ENCODE measurements around the gene HSD11B1L.

The HSD11B1L gene

GRCh38 chr19:5654931-5655330 lies 25.9 kb upstream of the HSD11B1L start:
- H3K27me3 Mint-ChIP-seq, result no peaks in the 10 kb centered on the region
- H3K36me3 Mint-ChIP-seq, result peaks cover 70% of the 10 kb centered on the region
- ATAC-seq, result no peak
- no peak overlapping the region for H3K27ac Mint-ChIP-seq
- H3K9me3 Mint-ChIP-seq, result no peaks in the 10 kb centered on the region
- no peak overlapping the region for H3K4me3 Mint-ChIP-seq
- H3K4me1 Mint-ChIP-seq, result no peaks in the 10 kb centered on the region

DNA sequence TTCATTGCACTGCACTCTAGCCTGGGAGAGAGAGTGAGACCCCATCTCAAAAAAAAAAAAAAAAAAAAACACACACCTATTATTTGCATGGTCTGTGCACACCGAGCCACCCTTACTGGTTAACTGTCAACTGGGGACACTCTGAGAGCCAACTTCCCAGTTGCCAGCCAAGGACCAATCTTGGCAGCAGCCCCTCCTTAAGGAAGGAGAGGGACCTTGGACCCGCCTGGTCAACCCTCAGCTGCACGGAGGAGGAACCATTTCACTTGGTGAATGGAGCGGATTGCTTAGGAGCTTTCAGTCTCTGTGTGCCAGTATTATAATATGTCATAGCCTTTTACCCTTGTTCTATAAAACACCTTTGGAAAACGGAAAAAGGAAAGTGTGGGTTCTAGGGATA lies 25.4 kb upstream of the HSD11B1L start:
- H3K27me3 Mint-ChIP-seq, result no peaks in the 10 kb centered on the region
- no peaks in the 10 kb centered on the region for H3K4me1 Mint-ChIP-seq
- no peak overlapping the region for H3K27ac Mint-ChIP-seq
- peaks cover 66% of the 10 kb centered on the region for H3K36me3 Mint-ChIP-seq
- no peak for ATAC-seq
- no peak overlapping the region for H3K4me3 Mint-ChIP-seq
- H3K9me3 Mint-ChIP-seq, result no peaks in the 10 kb centered on the region

DNA sequence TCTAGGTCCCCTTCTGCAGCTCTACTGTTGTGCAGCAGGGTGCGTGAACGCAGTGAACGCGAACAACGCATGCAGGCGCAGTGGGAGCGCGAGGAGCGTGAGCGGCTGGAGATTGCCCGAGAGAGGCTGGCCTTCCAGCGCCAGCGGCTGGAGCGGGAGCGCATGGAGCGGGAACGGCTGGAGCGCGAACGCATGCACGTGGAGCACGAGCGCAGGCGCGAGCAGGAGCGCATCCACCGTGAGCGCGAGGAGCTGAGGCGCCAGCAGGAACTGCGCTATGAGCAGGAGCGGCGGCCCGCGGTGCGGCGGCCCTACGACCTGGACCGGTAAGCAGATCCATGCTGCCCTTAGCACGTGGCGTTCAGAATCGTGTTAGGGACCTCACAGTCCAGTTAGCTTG lies 19.3 kb upstream of the HSD11B1L start:
- H3K4me3 Mint-ChIP-seq, result no peak overlapping the region
- H3K9me3 Mint-ChIP-seq, result no peaks in the 10 kb centered on the region
- no peak overlapping the region for H3K27ac Mint-ChIP-seq
- H3K4me1 Mint-ChIP-seq, result no peaks in the 10 kb centered on the region
- ATAC-seq, result no peak
- peaks cover 58% of the 10 kb centered on the region for H3K36me3 Mint-ChIP-seq
- H3K27me3 Mint-ChIP-seq, result no peaks in the 10 kb centered on the region

DNA sequence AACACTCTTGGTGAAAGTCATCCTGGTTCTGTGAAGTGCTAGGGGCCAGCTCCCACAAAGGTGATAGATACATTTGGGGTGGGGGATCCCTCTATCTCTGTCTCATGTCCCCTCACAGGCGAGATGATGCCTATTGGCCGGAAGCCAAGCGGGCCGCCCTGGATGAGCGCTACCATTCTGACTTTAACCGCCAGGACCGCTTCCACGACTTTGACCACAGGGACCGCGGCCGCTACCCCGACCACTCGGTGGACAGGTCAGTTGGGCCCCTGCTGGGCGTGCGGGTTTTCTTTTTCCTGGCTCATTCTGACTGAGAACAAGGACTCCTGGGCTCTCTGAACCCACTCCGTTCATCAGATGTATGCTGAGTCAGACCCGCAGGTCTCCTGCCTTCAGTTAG lies 16.9 kb upstream of the HSD11B1L start:
- ATAC-seq, result no peak
- H3K9me3 Mint-ChIP-seq, result no peaks in the 10 kb centered on the region
- H3K27me3 Mint-ChIP-seq, result no peaks in the 10 kb centered on the region
- no peak overlapping the region for H3K4me3 Mint-ChIP-seq
- H3K27ac Mint-ChIP-seq, result no peak overlapping the region
- peaks cover 65% of the 10 kb centered on the region for H3K36me3 Mint-ChIP-seq
- peaks cover 7% of the 10 kb centered on the region for H3K4me1 Mint-ChIP-seq

- Mint-ChIP-seq H3K4me3 (no peak overlapping the region), H3K27ac (peak overlapping the region; percentile 67), H3K36me3 (peaks cover 69% of the 10 kb centered on the region), H3K27me3 (no peaks in the 10 kb centered on the region), H3K9me3 (no peaks in the 10 kb centered on the region), H3K4me1 (peaks cover 7% of the 10 kb centered on the region)
- ATAC-seq, result no peak
Observed at GRCh38 chr19:5664515-5664914, 16.3 kb upstream of the HSD11B1L start.

DNA sequence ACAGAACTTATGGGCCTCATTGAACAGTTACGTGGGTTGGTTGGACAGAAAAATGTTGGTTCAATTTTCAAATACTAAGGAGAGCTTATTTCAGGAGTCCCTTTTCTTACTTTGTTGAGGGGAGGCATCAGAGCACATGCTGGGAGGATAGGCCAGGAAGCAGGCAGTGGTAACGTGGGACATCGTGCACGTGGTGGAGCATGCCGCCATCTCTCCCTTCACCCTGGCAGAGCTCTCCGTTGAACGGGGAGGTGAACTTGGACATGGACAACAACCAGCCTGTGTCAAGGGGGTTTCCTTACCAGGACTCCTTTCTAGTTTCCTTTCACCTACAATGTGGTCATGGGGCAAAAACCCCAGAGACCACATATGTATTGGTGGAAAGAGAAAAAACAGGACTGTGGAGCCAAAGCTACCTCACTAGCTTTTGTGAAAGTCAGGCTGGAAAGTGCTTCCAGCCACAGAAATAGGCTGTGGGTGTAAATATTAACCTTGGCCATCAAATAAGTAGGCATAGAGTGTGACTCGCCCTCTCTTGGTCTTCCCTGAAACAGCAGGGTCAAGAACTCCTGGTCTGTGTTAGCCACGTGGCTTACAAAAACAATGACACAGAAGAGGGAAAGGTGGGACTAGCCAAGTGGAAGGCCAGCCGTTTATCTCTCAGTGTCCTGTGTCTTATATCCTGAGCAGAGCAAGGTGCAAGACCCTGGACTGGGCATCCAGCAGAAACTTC lies 14.9 kb upstream of the HSD11B1L start:
- peak; percentile 44 for ATAC-seq
- Mint-ChIP-seq H3K4me3 (no peak overlapping the region), H3K4me1 (peaks cover 7% of the 10 kb centered on the region), H3K27me3 (no peaks in the 10 kb centered on the region), H3K9me3 (no peaks in the 10 kb centered on the region), H3K36me3 (peaks cover 70% of the 10 kb centered on the region), H3K27ac (peak overlapping the region; percentile 67)

DNA sequence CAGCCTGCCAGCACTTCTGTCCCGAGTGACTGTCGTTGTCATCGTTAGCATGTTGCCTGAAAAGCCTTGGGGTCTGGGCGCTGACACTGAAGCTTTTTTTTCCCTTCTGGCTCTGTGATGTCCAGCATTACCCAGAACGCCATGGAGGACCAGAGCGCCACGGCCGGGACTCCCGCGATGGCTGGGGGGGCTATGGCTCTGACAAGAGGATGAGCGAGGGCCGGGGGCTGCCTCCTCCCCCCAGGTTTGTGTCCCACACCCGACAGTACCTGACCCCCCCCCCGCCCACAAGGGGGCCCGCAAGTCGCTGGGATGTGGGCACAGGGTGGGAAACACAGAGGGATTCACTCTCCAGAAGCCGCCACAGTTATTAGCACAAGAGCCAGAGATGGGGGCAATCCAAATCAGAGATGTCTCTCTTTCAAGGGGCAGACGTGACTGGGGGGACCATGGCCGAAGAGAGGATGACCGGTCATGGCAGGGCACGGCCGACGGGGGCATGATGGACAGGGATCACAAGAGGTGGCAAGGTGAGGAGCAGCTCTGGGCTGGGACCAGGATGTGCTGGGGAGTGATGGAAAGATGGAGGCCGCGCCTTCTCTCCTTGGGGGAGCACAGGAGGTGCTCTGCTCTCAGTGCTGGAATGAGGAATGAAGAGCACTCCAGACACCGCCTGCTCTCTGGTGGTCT lies 13.8 kb upstream of the HSD11B1L start:
- ATAC-seq, result no peak

GRCh38 chr19:5667751-5668271 lies 13.0 kb upstream of the HSD11B1L start:
- no peaks in the 10 kb centered on the region for H3K9me3 Mint-ChIP-seq

More for the DNA sequence above, 13.8 kb upstream of the HSD11B1L start:
- Mint-ChIP-seq H3K4me3 (no peak overlapping the region), H3K36me3 (peaks cover 63% of the 10 kb centered on the region), H3K9me3 (no peaks in the 10 kb centered on the region), H3K4me1 (peaks cover 7% of the 10 kb centered on the region), H3K27me3 (no peaks in the 10 kb centered on the region), H3K27ac (no peak overlapping the region)

GRCh38 chr19:5669212-5669611 lies 11.6 kb upstream of the HSD11B1L start:
- Mint-ChIP-seq H3K4me1 (peaks cover 7% of the 10 kb centered on the region), H3K27ac (no peak overlapping the region), H3K36me3 (peaks cover 72% of the 10 kb centered on the region), H3K27me3 (no peaks in the 10 kb centered on the region), H3K9me3 (peaks cover 6% of the 10 kb centered on the region), H3K4me3 (no peak overlapping the region)
- no peak for ATAC-seq

More at GRCh38 chr19:5667751-5668271, 13.0 kb upstream of the HSD11B1L start:
- no peaks in the 10 kb centered on the region for H3K27me3 Mint-ChIP-seq
- no peak for ATAC-seq
- H3K4me3 Mint-ChIP-seq, result no peak overlapping the region
- peaks cover 7% of the 10 kb centered on the region for H3K4me1 Mint-ChIP-seq
- H3K36me3 Mint-ChIP-seq, result peaks cover 67% of the 10 kb centered on the region
- no peak overlapping the region for H3K27ac Mint-ChIP-seq

DNA sequence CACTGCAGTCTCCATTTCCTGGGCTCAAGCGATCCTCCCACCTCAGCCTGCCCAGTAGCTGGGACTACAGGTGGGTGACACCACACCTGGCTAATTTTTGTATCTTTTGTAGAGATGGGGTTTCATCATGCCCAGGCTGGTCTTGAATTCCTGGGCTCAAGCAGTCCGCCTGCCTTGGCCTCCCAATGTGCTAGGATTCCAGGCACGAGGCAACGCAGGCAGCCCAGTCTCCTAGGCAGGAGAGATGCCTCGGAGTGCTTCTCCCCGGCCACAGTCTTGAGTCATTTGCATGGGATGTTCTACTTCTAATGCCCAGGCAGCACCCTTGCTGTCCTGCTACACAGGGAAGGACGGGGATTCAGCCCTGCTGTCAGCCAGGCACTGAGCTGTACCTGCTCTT lies 9.2 kb upstream of the HSD11B1L start:
- ATAC-seq, result no peak
- H3K9me3 Mint-ChIP-seq, result peaks cover 6% of the 10 kb centered on the region
- H3K36me3 Mint-ChIP-seq, result peaks cover 50% of the 10 kb centered on the region
- H3K4me1 Mint-ChIP-seq, result peaks cover 7% of the 10 kb centered on the region
- H3K27ac Mint-ChIP-seq, result no peak overlapping the region
- no peaks in the 10 kb centered on the region for H3K27me3 Mint-ChIP-seq
- no peak overlapping the region for H3K4me3 Mint-ChIP-seq

GRCh38 chr19:5672708-5673459 lies 7.9 kb upstream of the HSD11B1L start:
- H3K4me3 Mint-ChIP-seq, result no peak overlapping the region
- H3K27ac Mint-ChIP-seq, result peak overlapping the region; percentile 21
- H3K4me1 Mint-ChIP-seq, result no peaks in the 10 kb centered on the region
- H3K27me3 Mint-ChIP-seq, result no peaks in the 10 kb centered on the region
- H3K9me3 Mint-ChIP-seq, result peaks cover 6% of the 10 kb centered on the region
- H3K36me3 Mint-ChIP-seq, result peaks cover 37% of the 10 kb centered on the region
- ATAC-seq, result no peak

DNA sequence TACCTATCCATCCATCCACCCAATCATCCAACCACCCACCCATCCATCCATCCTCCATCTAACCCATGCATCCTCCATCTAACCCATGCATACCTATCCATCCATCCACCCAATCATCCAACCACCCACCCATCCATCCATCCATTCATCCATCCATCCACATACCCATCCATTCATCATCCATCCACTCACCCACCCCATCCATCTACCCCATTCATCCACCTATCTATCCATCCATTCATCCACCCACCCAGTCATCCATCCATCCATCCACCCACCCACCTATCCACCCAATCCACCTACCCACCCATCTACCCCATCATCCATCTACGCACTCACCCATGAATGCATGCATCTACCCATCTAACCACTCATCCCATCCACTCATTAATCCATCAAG lies 7.1 kb upstream of the HSD11B1L start:
- Mint-ChIP-seq H3K36me3 (peaks cover 31% of the 10 kb centered on the region), H3K4me3 (no peak overlapping the region), H3K9me3 (peaks cover 6% of the 10 kb centered on the region), H3K27me3 (no peaks in the 10 kb centered on the region), H3K27ac (no peak overlapping the region), H3K4me1 (no peaks in the 10 kb centered on the region)
- ATAC-seq, result no peak

DNA sequence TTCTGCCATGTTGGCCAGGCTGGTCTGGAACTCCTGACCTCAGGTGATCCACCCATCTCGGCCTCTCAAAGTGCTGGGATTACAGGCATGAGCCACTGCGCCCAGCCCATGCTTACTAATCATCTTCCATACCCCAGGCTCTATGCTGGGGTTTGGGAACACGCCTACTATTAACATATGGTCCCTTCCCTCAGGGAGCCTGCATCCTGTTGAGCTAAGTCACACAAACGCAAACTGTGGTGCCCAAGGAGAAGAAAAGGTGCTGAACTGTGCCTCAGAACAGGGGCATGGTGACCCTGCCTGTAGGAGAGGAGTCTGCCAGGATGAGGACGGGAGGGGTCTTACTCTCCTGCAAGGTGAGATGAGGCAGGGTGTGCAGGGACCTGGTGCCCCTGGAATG lies 6.1 kb upstream of the HSD11B1L start:
- peaks cover 8% of the 10 kb centered on the region for H3K4me1 Mint-ChIP-seq

GRCh38 chr19:5676105-5676771 lies 4.6 kb upstream of the HSD11B1L start:
- Mint-ChIP-seq H3K4me3 (no peak overlapping the region), H3K36me3 (peaks cover 18% of the 10 kb centered on the region), H3K4me1 (peaks cover 9% of the 10 kb centered on the region), H3K27me3 (no peaks in the 10 kb centered on the region), H3K27ac (no peak overlapping the region), H3K9me3 (peaks cover 6% of the 10 kb centered on the region)
- no peak for ATAC-seq

More for the DNA sequence above, 6.1 kb upstream of the HSD11B1L start:
- Mint-ChIP-seq H3K36me3 (peaks cover 22% of the 10 kb centered on the region), H3K4me3 (no peak overlapping the region), H3K9me3 (peaks cover 6% of the 10 kb centered on the region), H3K27me3 (no peaks in the 10 kb centered on the region), H3K27ac (no peak overlapping the region)
- no peak for ATAC-seq

DNA sequence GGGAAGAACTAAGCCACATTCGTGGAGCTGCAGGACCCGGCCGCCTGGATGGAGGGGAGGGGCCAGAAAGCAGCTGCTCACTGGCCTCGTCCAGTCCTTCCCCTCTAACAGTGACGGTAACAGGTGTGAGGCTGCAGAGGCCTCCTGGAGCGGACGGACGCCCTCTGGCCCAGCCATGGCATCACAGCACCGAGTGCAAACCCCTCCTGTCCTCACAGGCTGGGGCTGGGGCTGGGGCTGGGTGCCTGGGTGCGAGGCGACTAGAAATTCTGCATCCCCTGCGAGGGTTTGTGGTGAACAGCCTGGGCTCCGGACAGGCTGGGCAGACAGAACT lies 4.1 kb upstream of the HSD11B1L start:
- H3K27ac Mint-ChIP-seq, result no peak overlapping the region
- no peak for ATAC-seq
- H3K9me3 Mint-ChIP-seq, result peaks cover 10% of the 10 kb centered on the region
- peaks cover 14% of the 10 kb centered on the region for H3K4me1 Mint-ChIP-seq
- H3K36me3 Mint-ChIP-seq, result peaks cover 18% of the 10 kb centered on the region
- H3K27me3 Mint-ChIP-seq, result no peaks in the 10 kb centered on the region
- no peak overlapping the region for H3K4me3 Mint-ChIP-seq
